ENCODE data around the gene DDX56. TPM values are rescaled to one million over a fixed set of nuclear protein-coding genes. Genes with fewer than 3 reads are reported as not detected.

Gene DDX56
- total RNA-seq, 4 donors from 2014 or later = 33.3 to 59.9 (median 46.9) TPM

DNA sequence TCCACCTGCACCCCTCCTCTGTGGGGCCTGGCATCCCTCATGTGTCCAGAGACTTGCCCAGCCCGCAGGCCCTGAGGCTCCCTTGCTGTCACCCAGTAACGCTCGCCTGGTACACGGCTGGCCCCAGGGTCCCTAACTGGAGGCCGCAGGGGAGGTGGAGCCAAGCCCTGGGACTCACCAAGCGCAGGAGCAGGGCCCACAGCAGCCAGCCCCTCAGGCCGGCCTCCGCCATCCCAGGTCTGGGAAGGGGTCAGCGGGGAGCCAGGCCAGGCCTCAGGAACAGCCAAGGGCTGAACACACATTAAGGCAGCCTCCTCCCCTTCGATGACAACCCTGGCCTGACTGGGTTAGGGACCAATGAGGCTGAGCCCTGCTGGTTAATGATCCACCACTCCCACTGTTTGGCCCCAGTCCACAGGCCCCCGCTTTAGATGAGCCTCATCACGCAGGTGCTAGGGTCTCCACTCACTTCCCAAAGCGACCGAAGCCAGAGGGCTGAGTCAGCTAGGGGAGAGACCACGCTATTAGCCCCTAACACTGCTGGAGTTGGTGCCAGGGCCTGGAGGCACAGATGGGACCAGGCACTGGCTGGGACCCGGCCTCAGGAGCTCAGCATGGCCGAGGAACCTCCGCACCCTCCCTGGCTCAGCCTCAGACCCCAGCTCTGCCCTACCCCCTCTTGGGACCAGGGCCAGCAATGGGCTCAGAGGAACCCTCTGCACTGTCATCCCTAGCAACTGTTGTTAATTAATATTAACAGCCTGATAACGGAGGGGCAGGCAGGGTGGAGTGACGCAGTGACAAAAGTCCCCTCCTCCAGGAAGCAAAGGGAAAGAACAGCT is 32.5 kb downstream of the DDX56 start, which contains the start of gene NPC1L1:
NPC1L1 (minus strand) TSS at position 303 of the 842 bp plus-strand sequence; CDS start at position 232, 71 bp downstream.
- TF ChIP-seq, protein P1, sequence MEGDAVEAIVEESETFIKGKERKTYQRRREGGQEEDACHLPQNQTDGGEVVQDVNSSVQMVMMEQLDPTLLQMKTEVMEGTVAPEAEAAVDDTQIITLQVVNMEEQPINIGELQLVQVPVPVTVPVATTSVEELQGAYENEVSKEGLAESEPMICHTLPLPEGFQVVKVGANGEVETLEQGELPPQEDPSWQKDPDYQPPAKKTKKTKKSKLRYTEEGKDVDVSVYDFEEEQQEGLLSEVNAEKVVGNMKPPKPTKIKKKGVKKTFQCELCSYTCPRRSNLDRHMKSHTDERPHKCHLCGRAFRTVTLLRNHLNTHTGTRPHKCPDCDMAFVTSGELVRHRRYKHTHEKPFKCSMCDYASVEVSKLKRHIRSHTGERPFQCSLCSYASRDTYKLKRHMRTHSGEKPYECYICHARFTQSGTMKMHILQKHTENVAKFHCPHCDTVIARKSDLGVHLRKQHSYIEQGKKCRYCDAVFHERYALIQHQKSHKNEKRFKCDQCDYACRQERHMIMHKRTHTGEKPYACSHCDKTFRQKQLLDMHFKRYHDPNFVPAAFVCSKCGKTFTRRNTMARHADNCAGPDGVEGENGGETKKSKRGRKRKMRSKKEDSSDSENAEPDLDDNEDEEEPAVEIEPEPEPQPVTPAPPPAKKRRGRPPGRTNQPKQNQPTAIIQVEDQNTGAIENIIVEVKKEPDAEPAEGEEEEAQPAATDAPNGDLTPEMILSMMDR (IDR thresholded peaks at IDR 0.05; ENCODE audit: low read depth) = no peak

DNA sequence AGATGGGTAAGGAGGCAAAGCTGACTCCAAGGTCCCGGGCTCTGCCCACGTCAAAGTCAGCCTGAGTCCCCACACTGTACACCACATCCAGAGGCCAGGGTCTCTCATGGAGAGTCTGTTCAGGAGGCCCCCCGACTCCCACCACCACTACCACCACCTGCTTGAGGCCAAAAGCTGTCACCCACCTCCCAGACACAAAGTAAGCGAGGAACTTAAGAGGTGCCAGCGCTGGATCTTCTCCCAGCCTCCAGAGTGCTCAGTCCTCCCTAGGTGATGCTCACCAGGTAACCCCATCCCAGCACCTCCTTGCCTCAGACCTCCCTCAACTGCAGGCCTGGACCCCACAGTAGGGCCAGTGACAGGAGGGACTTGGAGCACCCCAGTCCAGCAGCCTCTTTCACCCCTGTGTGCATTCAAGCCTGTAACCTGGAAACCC is 33.1 kb downstream of the DDX56 start:
- TF ChIP-seq, protein P1 (IDR thresholded peaks at IDR 0.05; ENCODE audit: low read depth) = no peak

DNA sequence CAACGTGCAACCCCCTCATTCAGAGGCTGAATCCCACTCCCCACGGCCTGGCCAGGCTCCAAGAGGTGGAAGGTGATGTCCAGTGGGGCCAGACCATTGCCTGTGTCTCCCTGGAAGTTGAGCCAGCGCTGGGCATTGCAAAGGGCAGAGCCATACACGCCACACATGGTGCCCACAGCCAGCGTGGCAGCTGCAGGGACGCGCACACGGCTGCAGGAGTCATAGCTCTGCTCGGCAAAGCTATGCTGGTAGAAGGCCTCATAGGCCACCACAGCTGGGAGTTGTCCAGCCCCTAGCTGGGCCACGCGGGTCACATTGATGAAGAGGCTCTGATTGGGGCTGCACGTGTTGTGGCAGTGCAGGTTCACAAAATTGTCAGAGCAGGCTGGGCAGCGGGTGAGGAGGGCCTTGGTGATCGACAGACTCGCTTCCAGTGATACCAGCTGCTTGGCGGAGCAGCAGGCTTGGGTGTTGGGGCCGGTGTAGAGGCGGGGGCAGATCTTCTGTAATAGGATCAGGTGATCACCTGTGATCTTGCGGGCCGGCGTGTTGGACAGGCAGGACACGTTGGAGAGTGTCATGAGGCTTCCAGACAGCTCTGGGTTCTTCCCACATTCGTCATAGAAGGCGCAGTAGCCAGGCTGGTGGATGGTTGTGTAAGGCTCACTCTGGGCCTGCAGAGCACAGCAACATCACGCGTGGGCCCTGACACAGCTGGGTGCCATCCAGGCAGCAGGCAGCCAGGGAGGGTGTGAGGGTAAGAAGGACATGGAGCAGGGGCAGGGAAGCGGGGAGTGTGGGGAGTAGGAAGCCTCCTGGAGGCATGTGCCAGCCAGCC is 33.8 kb downstream of the DDX56 start:
- TF ChIP-seq, protein P1 (IDR thresholded peaks at IDR 0.05; ENCODE audit: low read depth) = no peak

DNA sequence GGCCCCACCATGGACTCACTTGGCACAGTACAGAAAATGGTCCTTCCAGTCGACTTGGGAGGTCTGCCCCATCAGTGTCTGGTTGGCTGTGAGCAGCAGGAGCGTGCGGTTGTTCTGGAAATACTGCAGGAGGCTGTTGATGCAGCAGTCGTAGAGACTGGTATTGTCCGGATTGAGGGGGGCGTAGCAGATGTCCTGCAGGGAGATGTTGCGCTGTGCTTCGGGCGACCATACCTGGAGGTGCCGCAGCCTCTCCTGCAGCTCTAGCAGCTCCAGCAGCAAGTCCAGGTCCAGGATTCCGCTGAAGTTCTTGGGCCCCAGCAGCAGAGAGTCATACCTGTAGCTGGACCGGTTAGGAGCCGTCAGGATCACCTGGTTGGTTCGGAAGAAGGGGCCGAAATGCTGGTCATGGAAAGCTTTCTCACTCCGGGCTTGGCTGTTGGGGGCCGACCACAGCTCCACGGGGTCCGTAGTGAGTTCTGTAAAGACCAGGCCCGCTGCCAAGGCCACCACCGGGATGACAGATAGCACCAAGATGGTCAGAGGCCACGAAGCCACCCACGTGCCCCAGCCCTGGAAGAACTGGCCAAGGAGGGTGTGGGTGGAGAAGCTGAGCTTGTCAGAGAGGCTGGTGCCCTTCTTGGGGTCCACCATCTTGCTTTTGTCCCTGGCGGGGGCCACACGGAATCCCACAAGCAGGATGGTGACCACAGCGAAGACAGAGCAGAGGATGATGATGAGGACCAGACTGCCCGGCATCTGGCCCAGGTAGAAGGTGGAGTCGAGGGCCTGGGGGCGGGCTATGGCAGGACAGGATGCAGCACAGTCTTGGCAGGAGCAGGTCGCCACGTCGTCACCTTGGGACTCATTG is 34.7 kb downstream of the DDX56 start:
- TF ChIP-seq, protein P1 (IDR thresholded peaks at IDR 0.05; ENCODE audit: low read depth) = no peak

DNA sequence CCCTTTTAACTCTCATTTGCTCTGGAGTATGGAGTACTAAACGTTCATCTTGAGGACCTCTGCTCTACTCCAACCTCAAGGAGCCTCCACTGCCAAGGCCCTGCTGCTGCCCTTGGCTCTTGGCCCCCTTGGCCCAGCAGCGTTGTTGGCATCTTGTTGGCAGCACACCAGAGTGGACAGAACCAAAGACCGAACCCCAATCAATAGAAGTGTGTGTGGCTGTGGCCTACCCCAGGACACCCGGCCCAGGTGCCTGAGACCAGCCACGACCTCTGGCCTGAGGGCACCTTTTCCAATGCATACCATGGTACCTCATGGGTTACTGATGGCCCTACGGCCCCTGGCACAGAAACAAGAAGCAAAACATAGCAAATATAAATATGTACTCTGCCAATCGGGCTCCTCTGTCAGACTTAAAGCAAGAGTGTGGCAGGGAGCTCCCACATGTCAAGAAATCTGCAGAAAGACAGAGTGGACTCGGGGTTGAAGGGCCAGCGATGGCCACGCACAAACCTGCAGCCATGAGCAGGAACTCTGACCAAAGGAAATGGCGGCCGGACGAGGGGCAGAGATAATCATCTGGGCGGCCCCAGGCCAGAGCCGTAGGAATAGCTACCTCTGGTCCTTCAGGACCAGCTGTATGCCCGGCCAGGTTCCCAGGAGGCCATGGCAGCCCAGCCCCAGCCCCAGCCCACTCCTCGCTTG is 35.5 kb downstream of the DDX56 start:
- TF ChIP-seq, protein P1 (IDR thresholded peaks at IDR 0.05; ENCODE audit: low read depth) = no peak

DNA sequence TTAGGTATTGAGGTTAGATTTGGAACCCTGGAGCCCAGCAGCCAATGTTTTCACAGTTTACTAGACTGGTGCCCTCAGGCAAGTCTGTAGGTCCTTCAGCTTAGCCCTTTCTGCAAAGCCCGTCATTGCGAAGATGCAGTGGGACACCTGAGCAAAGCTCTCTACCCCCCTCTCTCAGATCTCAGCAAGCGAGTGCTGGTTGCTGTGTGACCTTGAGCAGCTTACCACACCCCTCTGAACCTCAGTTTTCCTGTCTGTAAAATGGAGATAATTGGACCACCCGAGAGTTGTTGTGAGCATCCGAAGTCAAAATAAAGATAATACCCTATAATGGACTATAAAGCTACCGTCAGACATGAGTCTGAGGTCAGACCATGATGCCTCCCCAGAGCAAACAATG is 36.3 kb downstream of the DDX56 start:
- TF ChIP-seq, protein P1 (IDR thresholded peaks at IDR 0.05; ENCODE audit: low read depth) = no peak

Measured in subcutaneous adipose tissue (tissue), 4 donors.